8988T (cell line): ENCODE data around the gene TINCR.
"Not testable (repeated sequence)": the region's sequence is repeated elsewhere in the genome, so short reads cannot be mapped to it uniquely, and the experiment has no call there.

Experiments used
- DNase-seq: peaks from one replicate; pipeline ENCODE4 v3.0.0; 2011

TINCR gene

GRCh38 chr19:5567360-5567969 lies at the start of gene TINCR:
Gene TINCR (minus strand): TSS chr19:5567953.
- no peak for DNase-seq

- no peak for DNase-seq
These were observed 49.3 kb upstream of the TINCR start for GRCh38 chr19:5617080-5617479.

GRCh38 chr19:5615756-5616327 lies 48.1 kb upstream of the TINCR start:
- no peak for DNase-seq

- DNase-seq, result no peak
These were observed 45.4 kb upstream of the TINCR start for GRCh38 chr19:5612891-5613865.

GRCh38 chr19:5609881-5610448 lies 42.2 kb upstream of the TINCR start:
- DNase-seq, result no peak

- DNase-seq, result not testable (repeated sequence)
These were observed 41.0 kb upstream of the TINCR start for GRCh38 chr19:5608766-5609165.

- no peak for DNase-seq
These were observed 40.5 kb upstream of the TINCR start for GRCh38 chr19:5608291-5608690.

- no peak for DNase-seq
These were observed 39.8 kb upstream of the TINCR start for GRCh38 chr19:5607318-5608275.

- no peak for DNase-seq
These were observed 37.6 kb upstream of the TINCR start for GRCh38 chr19:5605362-5605761.

- DNase-seq, result no peak
These were observed 35.9 kb upstream of the TINCR start for GRCh38 chr19:5603626-5604025.

GRCh38 chr19:5600797-5601196 lies 33.0 kb upstream of the TINCR start:
- DNase-seq, result no peak

GRCh38 chr19:5595745-5596144 lies 28.0 kb upstream of the TINCR start:
- DNase-seq, result no peak

- no peak for DNase-seq
These were observed 27.4 kb upstream of the TINCR start for GRCh38 chr19:5595129-5595528.

GRCh38 chr19:5594521-5594950 lies 26.8 kb upstream of the TINCR start:
- DNase-seq, result no peak

GRCh38 chr19:5593343-5594255 lies 25.8 kb upstream of the TINCR start:
- DNase-seq, result no peak

- no peak for DNase-seq
These were observed 25.0 kb upstream of the TINCR start for GRCh38 chr19:5592531-5593342.

- DNase-seq, result no peak
These were observed 23.7 kb upstream of the TINCR start for GRCh38 chr19:5591476-5591875.

- no peak for DNase-seq
These were observed 23.1 kb upstream of the TINCR start for GRCh38 chr19:5590865-5591154.

GRCh38 chr19:5590151-5590864 lies 22.6 kb upstream of the TINCR start:
- no peak for DNase-seq
